Lung microvascular endothelial cell (primary cell): ENCODE results near the gene RABGAP1. TPM values are rescaled to one million over a fixed set of nuclear protein-coding genes. Genes with fewer than 3 reads are reported as not detected.

Experiments used
- DNase-seq, 2 donors: peaks; one replicate each; pipeline versions ENCODE4 v3.0.0 to v3.0.0-alpha.2; 2010; ENCODE audit warnings: low read depth in 2 of 2
- total RNA-seq: library from RNA; depleted of rRNA; stranded (reverse); fragments of >200 nt; gene quantifications from 2 replicates; pipeline ENCODE4 v1.2.1, GENCODE V29; 2014

Gene RABGAP1
- total RNA-seq, 1 donor from 2014 or later: 35.5 TPM

DNA sequence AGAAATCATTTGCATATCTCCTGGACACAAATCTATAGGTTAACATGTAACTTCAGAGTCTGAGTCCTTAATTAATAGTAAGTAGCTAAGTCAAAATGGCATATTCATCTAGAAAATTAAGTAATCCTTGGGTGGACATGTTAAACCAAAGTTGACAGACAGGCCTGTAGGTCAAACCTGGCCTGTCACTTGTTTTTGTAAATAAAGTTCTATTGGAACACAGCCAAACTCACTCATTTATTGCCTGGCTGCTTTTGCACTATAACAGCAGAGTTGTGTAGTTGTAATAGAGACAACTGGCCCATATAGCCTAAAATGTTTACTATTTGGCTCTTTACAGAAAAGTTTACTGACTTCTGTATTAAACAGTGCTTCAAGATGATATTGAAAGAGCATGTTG, 68.1 kb downstream of the RABGAP1 start:
- no peak for DNase-seq

- no peak for DNase-seq
Observed at GRCh38 chr9:123011380-123011779, 70.6 kb downstream of the RABGAP1 start.

- DNase-seq: no peak
Observed at GRCh38 chr9:123011878-123012528, 71.2 kb downstream of the RABGAP1 start.

GRCh38 chr9:123016631-123017030, 75.8 kb downstream of the RABGAP1 start:
- DNase-seq: no peak

DNA sequence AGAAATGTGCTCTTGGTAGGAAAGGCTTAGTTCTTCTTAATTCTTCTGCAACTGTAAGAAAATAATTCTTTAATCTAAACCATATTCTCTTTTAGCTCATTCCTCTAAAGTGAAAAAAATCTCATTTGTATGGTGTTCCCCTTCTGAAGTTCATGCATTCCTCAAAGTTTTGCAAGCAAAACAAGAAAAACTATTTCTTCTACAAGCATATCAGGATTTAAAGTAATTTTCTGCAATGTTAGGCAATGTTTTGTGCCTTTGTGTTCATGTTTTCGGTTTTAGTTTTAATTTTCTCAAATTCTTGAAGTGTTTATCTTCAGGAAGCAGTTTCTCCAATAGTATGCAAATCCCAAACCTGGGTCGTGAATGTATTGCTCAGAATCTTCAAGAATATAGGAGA, 80.0 kb downstream of the RABGAP1 start:
- DNase-seq: no peak

DNA sequence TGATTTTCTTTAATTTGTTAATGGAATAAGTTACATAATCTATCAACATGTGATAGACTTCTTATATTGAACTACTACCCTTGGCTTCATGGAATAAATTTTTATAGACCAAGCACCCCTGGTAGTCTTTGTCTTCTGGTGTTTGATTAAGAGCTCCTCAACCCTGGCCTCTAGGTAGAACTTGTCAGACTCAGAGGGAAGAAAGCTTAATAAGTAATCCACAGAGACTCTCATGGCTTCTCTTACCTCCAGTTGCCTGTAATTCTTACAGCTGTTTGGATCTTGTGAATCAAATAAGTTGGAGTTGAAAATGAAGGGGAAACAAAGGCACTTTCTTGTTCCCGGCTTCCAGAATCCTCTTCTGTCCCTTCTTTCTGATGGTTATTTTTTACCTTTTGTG, 85.6 kb downstream of the RABGAP1 start:
- no peak for DNase-seq

DNA sequence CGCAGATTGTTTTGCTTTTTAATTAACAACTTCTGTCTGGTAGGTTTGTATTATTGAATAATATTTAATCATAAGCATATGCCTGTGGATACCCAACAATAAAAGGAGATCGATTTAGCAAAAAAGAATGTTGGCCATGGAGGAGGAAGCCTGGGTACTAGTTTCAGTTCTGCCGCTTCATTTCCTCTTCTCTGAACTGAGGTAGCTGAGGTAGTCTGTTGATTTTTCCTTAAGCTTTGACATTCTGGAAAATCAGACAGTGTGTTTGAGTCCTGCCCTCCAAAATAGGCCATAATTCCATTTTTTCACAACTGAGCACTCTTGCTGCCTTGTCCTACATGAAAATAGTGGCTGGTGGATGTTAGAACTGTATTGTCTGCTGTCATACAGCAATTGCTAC, 86.7 kb downstream of the RABGAP1 start:
- peak in 1 of 2 donors; percentile 82 for DNase-seq

DNA sequence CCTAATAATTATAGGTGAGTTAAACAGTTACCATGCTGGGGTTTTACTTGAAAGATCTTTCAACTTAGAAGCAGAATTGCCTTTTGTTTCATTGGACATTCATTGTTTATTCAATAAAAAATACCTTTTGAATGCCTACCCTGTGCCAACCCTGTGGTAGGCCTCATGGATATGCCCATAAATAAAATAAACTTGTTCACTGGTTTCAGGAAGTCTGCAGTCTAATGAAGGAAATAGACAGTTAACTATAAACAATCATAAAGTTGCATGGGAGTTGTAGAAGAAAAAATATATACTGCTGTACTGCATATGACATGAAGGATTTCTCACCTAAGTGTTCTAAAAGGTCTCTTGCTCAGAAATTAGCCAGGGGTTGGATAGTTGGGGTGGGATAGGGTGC, 87.3 kb downstream of the RABGAP1 start:
- DNase-seq: peak; percentile 21 to 23

DNA sequence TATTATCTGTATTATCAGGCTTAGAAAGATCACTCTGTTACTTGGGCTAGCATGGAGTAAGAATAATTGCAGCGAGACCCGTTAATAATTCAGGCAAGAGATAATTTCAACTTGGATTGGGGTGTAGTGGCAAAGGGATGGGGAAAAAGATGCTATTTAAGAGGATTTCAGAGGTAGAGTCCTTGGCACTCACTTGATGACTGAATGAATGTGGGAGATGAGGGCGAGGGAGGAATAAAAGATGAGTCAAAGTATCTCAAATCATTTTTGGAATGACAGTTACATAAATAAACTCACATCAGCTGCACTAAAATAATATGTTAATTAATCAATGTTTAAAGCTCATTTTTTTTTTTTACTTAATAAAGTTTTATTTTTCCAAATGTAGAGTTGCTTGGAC, 88.2 kb downstream of the RABGAP1 start:
- DNase-seq: no peak

GRCh38 chr9:123031963-123032362, 91.1 kb downstream of the RABGAP1 start:
- no peak for DNase-seq

DNA sequence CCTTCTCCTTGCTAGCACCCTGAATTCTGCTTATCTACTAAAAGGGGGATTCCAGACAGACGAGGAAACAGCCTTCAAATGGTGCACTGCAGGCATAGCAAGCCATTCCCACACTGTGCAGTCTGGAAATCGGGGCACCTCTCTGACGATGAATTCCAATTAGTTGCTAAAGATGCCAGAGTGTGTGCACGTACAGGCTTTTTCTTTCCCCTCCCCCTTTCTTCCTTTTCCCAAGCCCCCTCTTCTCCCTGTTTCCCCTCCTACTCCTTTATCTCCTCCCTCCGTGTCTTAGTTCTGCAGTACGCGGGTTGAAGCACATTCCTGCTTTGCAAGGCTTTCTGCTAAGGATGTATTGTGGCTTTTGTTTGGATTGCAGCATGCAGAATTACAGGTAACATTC, 92.5 kb downstream of the RABGAP1 start, which contains the start of gene GPR21:
Gene GPR21, plus strand, starts transcription at position 316 of the 400 bp plus-strand sequence. CDS start 900 bp downstream, outside the sequence.
- DNase-seq: no peak

DNA sequence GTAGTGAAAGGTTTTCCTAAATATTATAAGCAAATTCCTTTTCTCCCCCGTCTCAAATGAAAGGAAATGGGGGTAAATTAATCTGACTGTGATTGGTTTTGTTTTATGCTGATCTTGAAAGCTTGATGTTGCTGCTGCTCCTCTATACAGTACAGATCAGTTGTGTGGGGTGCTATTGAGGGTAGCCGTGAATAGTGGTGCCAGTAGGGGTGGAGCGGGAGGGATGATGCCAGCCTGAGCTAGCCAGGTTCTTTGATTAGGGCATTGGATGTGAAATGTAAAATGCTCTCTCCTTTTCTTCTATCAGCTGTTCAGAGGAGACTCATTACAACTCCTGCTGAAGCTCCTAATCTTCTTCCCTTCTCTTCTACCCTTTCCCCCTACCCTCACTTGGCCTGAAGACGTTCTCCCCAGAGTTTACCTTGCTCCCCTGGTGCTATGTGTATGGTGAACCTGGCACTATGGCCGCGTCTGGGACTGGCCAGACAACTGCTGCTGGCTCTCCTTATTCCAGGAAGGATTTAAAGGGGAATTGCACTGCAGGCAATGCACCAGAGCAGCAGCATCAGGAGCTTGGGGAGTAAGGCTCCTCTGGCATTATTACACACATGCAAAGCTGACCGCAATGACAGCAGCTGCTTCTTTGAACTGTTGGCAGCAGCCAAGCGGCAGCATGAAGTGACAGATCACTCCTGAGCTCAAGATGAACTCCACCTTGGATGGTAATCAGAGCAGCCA, 93.2 kb downstream of the RABGAP1 start:
- no peak for DNase-seq

- no peak for DNase-seq
Observed at GRCh38 chr9:123034881-123035510, 94.2 kb downstream of the RABGAP1 start.

DNA sequence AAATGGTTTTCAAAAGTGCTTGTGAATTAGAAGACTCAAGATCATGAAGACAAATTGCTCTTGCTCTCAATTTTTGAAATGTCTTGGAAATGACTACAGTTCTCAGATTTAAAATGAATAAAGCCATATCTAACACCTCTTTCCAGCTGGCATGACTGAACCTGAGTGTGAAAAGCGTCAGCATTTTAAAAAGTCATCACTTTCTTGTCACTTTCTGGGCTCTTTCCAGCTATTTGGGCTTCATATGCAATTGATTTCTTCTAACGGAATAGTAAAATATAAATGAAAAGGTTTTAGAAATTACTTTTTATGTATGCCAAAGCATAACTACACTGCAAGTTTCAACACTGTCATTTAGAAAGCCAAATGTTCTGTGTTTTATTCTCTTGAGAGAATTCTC, 95.0 kb downstream of the RABGAP1 start:
- no peak for DNase-seq

DNA sequence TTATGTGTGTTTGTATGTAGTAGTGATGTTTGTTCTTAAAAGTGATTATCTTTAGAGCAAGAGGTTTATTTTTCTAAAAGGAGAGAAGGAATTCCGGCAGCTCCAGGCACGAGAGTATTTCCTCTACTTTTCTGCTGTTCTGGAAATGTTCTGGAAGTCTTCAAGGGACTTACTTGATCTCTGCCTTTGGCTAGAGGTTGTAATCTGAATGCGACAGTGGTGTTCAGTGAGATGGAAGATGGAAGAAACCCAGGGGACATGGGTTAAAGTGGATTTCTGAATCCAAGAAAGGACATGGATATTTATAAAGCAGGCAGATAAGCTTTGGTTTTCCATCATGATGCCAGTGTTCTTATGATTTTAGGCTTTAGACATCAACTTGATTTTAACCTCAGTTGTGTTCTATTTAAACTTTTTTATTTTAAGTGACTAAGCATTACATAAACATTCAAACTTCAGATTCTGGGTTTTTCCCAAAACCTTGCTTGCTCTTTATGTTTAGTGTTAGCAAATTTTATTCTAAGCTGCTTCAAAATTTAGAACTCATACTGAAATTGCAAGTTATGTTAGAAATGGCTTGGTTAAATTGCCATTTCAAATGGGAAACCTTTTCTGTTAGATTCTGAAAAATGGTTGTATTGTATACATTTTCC, 96.2 kb downstream of the RABGAP1 start:
- peak in 1 of 2 donors; percentile 9 for DNase-seq

GRCh38 chr9:123039617-123040219, 98.9 kb downstream of the RABGAP1 start:
- DNase-seq: peak in 1 of 2 donors; percentile 75

GRCh38 chr9:123040801-123041200, 100.0 kb downstream of the RABGAP1 start:
- DNase-seq: no peak

DNA sequence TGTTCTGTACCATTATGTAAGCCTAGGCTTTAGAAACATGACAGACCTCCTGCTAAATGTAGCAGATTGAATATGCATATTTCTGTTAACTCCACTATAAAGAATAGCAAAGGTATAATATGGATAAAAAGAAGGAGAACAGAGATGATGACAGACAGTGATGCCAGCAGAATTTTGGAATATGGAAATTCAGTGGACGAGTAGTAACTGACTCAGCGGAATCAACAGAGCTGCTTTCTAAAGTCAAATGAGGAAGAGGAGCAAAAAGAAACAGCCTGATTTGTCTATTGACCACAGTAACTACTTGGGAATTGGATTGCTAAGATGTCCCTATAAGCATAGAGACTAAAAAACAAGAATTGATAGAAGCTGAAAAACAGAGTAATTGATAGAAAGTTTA, 100.7 kb downstream of the RABGAP1 start:
- DNase-seq: no peak

- DNase-seq: peak; percentile 68 to 96
Observed at GRCh38 chr9:123043081-123043939, 102.5 kb downstream of the RABGAP1 start.

DNA sequence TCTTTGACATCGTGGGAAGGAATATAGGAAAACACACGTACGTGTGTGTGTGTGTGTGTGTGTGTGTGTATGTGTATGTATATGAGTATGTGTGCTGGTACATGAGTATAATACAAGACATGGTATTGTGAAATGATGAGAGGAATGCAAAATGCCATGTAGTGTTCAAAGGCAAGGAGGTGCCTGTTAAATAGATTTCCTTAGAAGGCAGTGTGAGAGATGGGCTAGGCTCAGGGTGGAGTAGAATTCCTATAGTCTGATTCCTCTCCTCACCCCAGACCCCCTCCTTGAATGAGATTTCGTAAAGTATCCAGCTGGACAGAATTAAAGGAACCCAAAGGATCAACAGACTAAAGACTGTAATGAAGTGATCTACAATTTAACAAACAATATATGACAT, 103.8 kb downstream of the RABGAP1 start:
- DNase-seq: no peak
